ENCODE data around the gene RCBTB1. TPM values are rescaled to one million over a fixed set of nuclear protein-coding genes. Genes with fewer than 3 reads are reported as not detected.

RCBTB1 gene
- total RNA-seq, 1 experiment from 2014 or later: 26.1 TPM

GRCh38 chr13:49550942-49551644, 34.3 kb downstream of the RCBTB1 start:
- Histone ChIP-seq H4K91ac (ENCODE audit: insufficient read length, low read depth, low read length) (no peak overlapping the region), H3K27me3 (ENCODE audit: insufficient read depth, low read length) (no peaks in the 10 kb centered on the region), H2BK15ac (ENCODE audit: low read depth, low read length) (no peak overlapping the region), H2AK5ac (ENCODE audit: insufficient read length, low read length) (no peak overlapping the region), H3K14ac (ENCODE audit: insufficient read depth, low read length) (no peak overlapping the region), H3K23me2 (ENCODE audit: insufficient read length, low read depth, low read length, poor library complexity, severe bottlenecking) (no peaks in the 10 kb centered on the region), H3K4me1 (ENCODE audit: insufficient read depth, low read length) (no peaks in the 10 kb centered on the region), H2AFZ (ENCODE audit: low read length) (no peak overlapping the region), H3K79me2 (ENCODE audit: insufficient read depth, low read length) (no peaks in the 10 kb centered on the region), H3K18ac (ENCODE audit: insufficient read length, low read depth, low read length) (no peak overlapping the region), H2BK5ac (ENCODE audit: insufficient read length, low read length) (no peak overlapping the region), H3T11ph (ENCODE audit: low read length) (no peak overlapping the region), H3K4ac (ENCODE audit: low read depth, low read length) (no peak overlapping the region), H3K27ac (ENCODE audit: insufficient read length, low read depth, low read length) (no peak overlapping the region), H4K5ac (ENCODE audit: insufficient read length, low read depth, low read length) (no peak overlapping the region), H2BK12ac (ENCODE audit: insufficient read length, low read depth, low read length) (no peak overlapping the region), H2BK120ac (ENCODE audit: low read depth, low read length, poor library complexity, severe bottlenecking) (no peak overlapping the region), H3K56ac (ENCODE audit: insufficient read length, low read depth, low read length) (no peak overlapping the region), H2BK20ac (ENCODE audit: low read depth, low read length, poor library complexity, severe bottlenecking) (no peak overlapping the region), H3K9ac (ENCODE audit: extremely low read depth, insufficient read length, low read length) (no peak overlapping the region), H3K79me1 (ENCODE audit: insufficient read depth, low read depth, low read length, poor library complexity, severe bottlenecking) (peaks cover 4% of the 10 kb centered on the region), H3K9me3 (ENCODE audit: control insufficient read depth, low read depth, low read length) (no peaks in the 10 kb centered on the region), H4K20me1 (ENCODE audit: control insufficient read depth, insufficient read depth, insufficient read length) (no peaks in the 10 kb centered on the region), H4K8ac (replicated peaks; ENCODE audit: insufficient read length, low read depth, low read length) (no peak overlapping the region), H3K4me2 (ENCODE audit: insufficient read depth, insufficient read length, low read length) (no peak overlapping the region), H3K23ac (ENCODE audit: insufficient read length, low read depth, low read length) (no peak overlapping the region)
- no peak for TF ChIP-seq CTCF (conservative IDR thresholded peaks at IDR 0.05)
- no peaks in the 10 kb centered on the region for H3K9me3 Mint-ChIP-seq
- DNase-seq: no peak
- H3K4me1 Mint-ChIP-seq: no peaks in the 10 kb centered on the region
- no peak overlapping the region for H3K4me3 Mint-ChIP-seq
- no CpG with 5 or more reads among the region's 10 CpGs for WGBS (ENCODE audit: extremely low coverage, insufficient read length, low lambda C conversion rate)
- no peak overlapping the region; a peak in 1 of 7 replicates for H3K27ac Mint-ChIP-seq
- H3K27me3 Mint-ChIP-seq (ENCODE audit: low read depth): no peaks in the 10 kb centered on the region
- H3K36me3 Mint-ChIP-seq (ENCODE audit: insufficient read depth in 1 of 3, low read depth in 3 of 3): peaks cover 20 to 65% (median 45%) of the 10 kb centered on the region in 3 experiments; a peak in 6 of 7 replicates

Measured in H9 (cell line).